Midbrain (tissue), 1 donor: ENCODE results near the gene MUC5B.

Source experiments
- DNase-seq: peaks from one replicate; lab custom pipeline; 2025; lab: John Stamatoyannopoulos, UW

Gene MUC5B

DNA sequence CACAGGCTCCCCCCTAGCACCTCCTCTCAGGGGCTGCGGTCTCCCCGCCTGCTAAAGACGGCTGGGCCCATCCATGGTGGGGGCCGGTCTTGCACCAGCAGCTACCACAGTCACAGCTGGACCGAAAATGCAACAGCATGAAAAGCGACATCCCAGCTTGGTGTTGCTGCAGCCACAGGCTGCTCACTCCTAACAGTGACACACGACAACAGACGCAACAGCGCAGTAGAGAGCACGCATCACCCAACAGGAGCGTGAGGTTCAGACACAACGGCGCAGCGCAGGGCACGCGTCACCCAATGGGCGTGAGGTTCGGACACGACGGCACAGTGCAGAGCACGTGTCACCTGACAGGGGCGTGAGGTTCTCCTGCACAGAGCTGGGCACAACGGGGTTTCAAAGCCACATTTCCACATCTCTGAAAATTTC is 62.5 kb downstream of the MUC5B start:
- DNase-seq = no peak

DNA sequence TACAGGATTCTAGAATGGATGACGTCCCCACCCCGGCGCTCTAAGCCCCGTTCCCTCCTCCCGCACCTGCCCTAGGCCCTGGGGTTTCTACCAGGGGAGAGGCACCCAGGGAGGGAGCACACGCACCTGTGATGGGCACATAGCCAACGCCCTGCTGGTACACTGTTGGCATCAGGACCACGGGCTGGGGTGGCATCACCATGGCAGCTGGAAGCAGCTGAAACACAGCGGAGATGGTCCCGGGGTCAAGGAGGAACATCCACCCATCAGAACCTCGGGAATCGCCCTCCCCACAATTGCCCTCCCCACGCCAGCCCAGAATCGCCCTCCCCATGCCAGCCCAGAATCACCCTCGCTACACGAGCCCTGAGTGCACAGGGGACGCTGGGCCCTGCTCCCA is 63.0 kb downstream of the MUC5B start:
- no peak for DNase-seq

DNA sequence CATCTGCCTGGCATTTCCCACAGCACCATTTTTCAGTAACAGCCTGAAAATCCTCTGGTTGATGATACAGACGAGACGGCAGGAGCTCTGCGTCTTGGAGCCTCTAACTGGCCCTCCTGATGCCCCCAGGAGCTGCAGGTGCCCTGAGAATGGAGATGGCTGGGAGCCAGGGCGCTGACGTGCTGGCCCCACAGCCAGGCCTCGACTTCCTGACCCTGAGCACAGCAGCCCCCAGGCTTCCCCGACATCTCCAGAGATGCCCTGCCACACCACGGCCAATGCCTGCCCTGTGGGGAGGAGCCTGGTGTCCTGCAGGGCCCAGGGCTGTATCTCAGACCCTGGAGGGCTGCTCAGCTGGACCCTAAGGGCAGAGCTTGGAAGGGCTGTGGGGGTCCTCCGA is 65.1 kb downstream of the MUC5B start:
- DNase-seq = no peak

DNA sequence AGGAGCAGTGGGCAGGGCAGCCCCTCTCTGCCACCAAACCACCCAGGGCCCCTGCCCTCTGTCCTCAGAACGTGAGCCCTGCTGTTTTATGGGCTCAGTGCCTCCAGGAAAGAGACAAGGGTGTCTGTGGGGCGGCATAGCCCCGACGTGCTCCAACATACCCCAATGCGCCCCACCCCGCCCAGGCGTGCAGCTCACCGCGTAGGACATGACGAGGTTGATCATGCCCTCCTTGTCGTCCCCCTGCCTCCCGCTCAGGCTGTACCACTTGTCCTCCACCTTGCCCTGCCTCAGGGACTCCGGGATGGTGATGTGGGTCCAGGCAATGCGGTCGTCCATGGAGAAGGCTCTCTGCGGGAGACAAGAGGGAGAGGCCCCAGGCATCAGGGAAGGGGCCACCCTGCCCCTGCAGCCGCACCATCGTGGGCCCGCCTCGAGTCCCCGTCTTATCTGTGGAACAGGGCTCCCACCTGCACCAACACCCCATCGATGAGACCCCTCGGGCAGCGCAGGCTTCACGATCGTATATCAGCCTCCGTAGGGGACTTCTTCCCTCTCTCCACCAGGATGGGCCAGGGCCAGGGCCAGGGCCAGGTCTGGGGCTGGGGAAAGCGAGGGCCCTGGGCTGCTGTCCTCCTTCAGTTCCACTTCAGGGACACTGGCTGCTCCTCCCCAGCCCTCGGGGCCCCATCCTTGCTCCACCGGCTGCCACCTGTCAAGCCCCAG is 65.7 kb downstream of the MUC5B start:
- no peak for DNase-seq

DNA sequence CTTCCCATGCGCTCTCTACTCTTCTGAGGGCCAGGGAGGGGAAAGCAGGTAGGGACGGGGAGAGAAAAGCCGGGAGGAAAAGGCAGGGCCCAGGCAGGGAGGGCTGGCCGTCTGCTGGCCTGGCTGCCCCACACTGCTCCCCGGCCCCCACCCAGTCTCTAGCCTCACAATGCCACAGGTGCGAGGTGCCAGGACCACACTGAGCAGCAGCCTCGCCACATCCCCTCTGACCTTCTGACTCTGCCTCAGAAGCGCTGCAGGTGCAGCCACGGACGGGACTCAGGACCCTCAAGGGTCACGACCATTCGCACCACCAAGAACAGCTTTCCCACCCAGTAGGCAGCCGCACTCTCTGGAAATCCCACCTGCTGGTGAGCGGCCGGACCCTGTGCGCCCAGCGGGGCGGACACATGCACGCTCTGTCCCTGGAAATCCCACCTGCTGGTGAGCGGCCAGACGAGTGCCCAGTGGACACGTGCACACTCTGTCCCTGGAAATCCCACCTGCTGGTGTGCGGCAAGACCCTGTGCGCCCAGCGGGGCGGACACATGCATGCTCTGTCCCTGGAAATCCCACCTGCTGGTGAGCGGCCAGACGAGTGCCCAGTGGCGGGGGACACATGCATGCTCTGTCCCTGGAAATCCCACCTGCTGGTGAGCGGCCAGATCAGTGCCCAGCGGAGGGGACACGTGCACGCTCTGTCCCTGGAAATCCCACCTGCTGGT is 66.5 kb downstream of the MUC5B start:
- DNase-seq = no peak

DNA sequence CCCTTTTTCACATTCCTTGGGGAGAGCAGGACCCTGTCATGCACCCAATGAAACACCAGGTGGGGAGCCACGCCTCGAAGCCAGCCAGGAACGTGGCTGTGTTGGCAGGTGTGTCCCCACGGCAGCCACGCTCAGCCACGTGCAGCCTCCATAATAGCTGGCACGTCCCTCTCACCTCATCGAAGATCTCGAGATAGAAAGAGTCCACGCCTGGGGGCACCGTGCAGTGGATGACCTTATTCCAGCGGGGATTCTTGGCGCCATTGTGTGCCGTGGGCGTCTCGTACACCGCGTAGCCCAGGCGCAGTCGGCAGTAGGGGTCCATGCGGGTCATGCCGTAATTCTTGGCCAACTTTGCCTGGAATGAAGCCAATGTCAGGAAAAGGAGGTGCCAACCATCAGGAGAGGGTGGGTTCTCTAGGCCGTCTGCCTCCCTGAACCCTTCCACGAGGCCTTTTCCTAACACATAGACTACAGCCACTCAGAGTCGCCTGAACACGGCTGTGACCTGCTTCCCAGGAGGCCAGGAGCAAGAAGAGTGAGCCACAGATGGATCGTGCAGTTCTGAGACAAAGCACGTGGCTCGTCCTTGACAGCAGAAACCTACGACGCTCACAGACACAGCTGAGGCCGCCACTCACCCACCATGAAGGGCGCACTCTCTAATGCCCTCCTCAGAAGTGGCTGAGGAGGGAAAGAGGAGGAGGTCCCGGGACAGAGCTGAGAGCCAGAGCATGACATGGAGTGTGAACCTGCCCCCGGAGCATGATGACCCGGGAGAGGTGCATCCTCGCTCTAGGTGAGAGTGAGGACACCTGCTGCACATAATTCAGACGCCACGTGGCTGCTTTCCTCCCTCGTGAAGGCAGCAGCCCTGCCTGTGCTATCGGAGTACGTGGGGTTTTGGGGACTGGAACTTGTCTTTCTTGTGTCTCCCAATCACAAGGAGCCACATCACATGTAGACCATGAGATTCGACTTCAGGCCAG is 67.5 kb downstream of the MUC5B start:
- no peak for DNase-seq

DNA sequence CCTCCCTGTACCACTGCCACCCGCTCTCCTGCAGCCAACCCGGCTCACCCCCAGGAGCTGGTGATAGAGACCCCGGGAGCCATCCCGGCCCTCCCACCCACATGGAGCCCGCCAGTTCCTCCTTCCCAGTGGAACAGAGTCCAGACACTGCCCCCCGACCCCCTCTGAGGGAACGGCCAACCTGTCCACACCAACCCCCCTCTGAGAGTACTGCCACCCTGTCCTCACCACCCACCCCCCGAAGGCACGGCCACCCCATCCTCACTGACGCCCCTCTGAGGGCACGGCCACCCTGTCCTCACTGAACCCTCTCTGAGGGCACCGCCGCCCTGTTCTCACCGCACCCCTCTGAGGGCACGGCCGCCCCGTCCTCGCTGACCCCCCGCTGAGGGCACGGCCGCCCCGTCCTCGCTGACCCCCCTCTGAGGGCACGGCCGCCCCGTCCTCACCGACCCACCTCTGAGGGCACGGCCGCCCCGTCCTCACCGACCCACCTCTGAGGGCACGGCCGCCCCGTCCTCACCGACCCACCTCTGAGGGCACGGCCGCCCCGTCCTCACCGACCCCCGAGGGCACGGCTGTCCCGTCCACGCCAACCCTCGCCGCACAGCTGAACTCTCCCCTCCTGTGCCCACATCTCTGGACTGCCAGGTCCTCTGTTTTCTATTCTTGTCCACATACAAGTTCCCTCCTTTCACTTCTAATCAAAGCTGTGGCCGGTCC is 68.6 kb downstream of the MUC5B start:
- no peak for DNase-seq

DNA sequence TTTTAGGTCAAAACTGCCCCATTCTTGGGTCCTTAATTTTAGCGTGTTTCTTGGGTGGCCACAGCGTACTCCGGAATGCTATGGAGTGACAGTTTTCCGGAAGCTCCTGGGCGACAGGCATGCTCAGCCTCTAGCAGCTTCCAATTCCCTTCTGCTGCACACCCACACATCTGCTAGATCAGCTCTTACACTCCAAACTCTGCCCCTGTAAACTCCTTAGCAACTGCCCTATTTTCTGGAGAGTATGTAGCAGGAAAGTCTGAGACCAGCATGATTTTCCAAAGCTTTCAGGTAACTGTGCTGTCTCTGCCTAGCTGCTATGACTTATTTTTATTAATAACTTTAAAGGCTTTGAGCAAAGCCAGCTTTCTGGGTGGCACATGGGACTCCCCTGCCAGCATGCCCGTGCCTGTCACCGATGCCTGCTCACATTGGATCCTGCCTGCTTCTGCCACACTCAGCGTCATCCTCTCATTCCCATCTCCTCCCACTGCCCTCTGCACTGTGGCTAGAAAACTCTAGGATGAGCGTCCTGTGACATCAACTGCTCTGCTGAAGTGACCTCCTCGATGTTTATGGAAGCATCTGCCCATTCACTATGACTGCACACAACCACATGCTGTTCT is 69.3 kb downstream of the MUC5B start:
- no peak for DNase-seq

DNA sequence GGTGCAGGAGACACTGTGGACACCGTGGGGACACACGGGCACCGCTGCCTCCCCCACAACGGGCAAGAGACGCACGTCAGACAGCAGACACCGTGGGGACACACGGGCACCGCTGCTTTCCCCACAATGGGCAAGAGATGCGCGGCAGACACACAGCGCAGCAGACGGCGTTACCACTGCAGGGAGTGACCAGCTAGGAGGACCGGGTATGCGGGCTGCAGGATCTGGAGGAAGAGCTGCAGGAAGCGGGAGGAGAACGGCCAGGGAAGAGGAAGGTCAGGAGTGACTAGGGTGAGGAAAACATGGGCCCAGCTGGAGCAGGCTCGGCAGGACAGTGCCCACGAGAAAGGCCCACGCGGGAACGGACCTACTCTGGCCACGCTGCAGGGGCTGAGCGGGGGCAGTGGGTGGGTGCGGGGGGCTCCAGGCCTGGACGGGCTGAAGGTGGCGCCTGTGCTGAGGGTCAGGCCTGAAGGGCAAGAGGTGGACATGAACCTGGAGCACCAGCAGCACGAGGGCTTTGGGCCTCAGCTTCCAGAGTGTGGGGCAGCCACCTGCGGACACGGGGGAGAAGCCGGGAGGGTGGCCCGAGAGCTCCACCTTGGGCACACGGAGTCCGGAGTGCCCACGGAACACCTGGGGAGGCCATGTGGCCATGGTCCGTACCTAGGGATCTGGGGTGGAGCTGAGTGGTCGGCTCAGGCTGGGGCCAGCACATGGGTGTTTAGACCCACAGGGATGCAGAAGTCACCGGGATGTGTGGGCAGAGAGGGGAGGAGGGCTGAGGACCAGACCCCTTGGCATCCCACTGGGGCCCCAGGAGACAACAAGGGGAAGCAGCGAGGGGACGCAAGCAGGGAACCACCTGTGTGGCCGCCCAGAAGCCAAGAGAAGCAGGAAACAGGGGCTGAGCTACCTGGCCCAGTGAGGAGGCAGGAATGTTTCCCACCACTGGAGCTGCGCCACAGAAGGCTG is 70.1 kb downstream of the MUC5B start:
- no peak for DNase-seq

DNA sequence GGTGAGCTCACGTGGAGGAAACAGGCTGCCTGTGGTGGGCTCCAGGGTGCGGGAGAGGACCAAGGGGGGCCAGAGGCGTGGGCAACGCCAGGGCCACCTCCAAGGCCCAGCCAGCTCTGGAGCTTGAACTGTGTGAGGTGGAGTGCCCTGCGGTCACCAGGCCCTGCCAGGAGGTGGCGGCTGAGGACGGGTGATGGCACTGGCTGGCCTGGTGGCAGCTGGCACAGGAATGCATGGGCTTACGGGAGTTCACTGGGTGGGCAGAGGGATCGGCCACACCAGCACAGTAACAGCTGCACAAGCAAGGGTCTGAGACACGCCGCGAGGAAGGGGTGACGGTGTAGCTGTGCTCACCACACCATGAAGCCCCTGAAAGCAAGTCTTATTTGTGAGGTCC is 70.8 kb downstream of the MUC5B start:
- peak; percentile 29 for DNase-seq

DNA sequence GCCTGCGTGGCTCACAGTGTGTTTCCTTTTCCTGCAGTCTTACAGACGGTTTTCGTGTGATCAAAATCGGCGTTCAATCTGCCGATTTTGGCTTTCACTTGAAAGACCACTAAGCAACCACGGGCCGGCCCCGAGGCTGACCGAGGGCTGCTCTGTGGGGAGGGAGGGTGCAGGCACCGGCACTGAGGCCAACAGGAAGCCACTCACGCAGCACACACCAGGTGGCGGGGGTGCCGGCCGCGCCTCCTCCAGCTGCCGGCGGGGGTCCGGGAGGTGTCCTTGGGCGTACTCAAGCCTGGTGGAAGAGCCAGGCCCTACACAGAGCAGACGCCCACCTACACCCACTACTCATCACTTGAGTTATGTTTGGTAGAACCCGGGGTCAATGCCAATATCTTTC is 72.2 kb downstream of the MUC5B start:
- DNase-seq = no peak

DNA sequence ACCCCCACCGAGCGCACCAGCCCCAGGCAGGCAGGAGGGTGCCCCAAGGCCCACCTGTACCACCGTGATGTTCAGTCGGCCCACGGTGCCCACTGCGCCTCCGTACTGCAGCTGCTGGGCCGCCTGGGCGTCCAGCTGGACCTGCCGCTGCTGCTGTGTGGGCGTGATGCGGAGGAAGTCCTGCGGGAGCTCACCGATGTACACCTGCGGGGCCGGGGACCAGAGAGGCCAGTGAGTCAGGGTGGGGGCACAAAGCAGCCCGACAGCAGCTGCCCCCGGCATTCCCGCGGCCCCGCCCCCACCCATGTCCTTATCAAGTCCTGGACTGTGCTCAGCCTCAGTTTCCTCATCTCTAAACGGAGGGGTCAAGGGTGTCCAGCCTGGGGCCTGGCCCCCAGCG is 72.7 kb downstream of the MUC5B start:
- DNase-seq = no peak

DNA sequence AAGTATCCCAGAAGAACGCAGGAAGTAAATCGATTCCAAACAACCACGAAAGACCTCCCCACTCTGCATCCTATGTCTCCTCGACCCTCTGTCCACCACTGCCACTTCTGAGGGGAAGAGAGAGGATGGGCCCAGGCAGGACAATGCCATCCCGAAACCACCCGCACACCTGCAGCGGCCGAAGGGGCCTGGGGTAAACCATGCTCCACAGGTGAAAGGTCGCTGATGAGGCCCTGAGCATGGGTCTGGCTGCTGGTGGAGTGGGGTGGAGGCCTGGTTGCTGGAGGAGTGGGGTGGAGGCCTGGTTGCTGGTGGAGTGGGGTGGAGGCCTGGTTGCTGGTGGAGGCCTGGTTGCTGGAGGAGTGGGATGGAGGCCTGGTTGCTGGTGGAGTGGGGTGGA is 73.4 kb downstream of the MUC5B start:
- DNase-seq = no peak

DNA sequence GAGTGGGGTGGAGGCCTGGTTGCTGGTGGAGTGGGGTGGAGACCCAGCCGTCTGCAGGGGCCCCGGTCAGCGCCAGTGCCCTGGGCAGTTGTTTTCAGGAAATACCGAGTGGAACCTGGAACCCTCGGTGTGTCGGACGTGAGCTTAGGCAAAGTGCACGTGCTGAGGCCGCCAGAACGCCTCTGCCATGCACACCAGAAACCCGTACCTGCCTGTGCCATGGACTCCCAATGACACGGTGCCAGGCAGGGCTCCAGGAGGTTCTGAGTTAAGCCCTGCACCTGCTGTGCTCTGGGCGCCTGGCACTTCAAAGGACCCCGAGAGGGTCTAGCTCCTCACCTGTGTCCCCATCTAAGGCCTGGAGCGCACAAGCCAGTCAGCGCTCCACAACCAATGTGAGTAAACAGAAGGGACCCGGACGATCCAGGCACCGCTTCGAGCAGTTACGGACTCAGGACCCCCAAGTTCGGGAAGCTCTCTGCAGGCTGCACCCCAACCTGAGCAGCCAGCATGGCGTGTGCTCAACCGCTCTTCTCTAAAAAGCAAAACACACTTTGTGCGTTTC is 74.2 kb downstream of the MUC5B start:
- no peak for DNase-seq

DNA sequence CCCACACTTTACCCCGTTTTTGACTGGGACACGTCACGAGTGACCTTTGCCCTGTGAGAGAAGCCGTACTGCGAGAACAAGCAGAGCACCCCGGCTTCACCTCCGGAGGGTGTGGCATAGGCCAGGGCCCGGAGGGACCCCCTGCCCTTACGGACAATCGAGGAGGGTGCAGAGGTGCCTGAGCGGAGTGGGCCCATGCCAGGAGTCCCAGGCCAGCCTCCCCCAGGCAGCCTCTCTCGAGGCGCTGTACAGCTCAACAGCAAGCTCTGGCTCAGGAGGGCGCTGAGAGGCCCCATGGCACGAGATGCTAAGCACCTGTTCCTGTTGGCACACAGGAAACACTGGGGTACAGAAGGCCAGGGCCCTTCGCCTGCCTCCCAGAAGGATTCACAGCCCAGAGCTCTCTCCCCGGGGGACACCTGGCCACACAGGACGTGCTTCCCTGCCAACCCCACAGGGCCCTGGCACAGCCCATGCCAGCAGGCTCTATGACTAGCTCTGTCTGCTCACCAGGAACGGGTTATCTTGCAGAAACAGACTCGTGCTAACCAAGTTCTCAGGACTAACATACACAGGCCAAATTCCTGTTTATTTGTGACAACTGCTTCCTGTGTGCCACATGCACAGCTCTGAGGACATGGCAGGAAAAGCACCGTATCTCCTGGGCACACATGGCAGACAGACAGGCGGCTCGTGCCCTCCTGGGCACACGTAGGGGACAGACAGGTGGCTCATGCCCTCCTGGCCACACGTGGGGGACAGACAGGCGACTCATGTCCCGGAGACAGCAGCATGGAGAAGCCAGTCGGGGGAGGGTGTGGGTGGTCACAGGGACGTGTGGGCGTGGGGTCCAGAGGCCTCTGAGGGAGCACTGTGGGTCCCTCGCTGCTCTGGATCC is 75.0 kb downstream of the MUC5B start:
- DNase-seq = no peak

DNA sequence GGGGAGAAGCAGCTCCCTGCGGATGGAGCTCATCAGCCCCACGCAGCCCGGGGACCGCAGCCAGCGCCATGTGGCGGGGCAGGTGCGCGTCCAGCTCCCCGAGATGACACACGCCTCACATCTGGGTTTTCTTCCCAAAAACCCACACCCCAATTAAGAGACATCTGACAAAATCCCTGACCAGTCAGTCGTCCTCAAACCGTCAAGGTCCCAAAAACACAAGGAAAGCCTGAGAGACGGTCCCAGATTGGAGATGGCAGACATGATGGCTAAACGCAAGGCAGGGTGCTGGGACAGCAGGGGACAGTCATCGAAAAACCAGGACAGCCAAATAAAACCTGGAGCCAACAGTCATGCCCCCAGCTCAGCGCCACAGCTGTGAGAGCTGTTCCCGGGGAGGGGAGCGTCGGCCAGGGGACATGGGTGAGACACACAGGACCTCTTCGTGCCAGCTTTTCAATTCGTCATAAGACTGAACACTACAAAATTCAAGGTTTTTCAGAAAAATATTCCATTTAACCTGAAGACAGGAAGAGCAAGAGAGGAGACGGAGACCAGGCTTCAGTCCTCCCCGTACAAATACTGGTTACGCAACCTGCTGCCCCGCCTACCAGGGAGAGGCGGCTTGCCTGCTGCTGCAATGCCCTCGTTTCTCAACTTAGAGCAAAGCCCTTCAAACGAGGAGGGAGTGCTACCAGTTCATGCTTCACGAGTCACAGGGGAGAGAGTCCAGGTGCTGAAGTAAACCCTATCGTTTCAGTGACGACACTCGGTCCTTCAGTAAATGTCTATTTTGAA is 76.0 kb downstream of the MUC5B start:
- DNase-seq = peak; percentile 55

DNA sequence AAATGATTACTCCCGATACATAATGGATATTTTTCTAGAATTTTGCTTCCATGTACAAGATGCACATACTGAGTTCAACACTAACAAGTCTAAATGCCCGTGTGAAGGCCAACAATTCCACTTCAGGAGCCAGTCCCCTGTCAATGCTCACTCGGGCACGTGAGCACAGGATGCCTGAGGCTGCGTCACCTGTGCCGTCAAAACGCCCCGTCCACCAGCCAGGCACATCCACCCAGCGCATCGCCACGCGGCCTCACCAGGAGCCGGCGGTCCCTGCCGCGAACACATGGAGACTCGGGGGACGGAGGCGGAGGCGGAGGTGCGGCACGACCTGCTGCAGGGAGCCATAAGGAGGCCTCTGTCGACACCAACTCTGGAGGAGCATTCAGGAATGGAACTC is 76.8 kb downstream of the MUC5B start:
- DNase-seq = no peak

DNA sequence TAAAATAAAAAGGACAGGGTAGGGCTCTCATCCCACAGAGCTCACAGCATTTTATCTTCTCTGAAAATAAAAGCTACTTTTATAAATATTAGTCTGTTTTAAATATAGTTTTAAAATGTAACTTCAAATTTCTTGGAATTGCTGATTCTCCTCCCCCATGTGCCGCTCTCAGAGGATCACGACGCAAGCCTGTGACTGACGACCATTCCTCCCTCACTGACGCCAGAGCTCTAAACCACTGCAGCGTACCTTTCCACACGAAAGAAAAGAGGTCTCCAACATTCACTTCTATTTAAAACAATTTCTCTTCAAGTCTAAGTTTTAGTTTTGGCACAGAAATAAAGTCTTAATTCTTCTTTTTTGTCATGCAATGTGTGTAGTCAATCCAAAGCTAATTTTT is 77.3 kb downstream of the MUC5B start:
- DNase-seq = no peak
